OCI-LY3 (cell line): Measurements from ENCODE around the gene BPIFB4.

Experiments
- H2AFZ ChIP-seq: fragments of 200-600, 300-600 bp; shearing (Covaris generic); 2 replicates; pipeline ENCODE4 v1.6.0; 2014; ENCODE audit warnings: antibody characterized with exemption, low read depth, low read length
- H3K27ac ChIP-seq: fragments of 200-600, 300-600 bp; sonication (generic); 2 replicates; pipeline ENCODE4 v1.5.1; 2014; ENCODE audit warnings: mild to moderate bottlenecking, low read length, moderate library complexity, mixed read lengths
- H3K27me3 ChIP-seq: fragments of 200-600, 300-600 bp; sonication (generic); 2 replicates; pipeline ENCODE4 v1.6.1; 2014; ENCODE audit warnings: low read depth, low read length, mixed read lengths
- H3K36me3 ChIP-seq: fragments of 200-600, 300-600 bp; sonication (generic); replicated peaks from 2 replicates; pipeline ENCODE3; 2014; ENCODE audit warnings: low read depth, low read length, mixed read lengths
- H3K4me1 ChIP-seq: fragments of 300-600, 200-600 bp; sonication (generic); 2 replicates; pipeline ENCODE4 v1.6.1; 2014; ENCODE audit warnings: low read length, mixed read lengths
- H3K4me2 ChIP-seq: fragments of 200-600, 300-600 bp; sonication (generic); 2 replicates; pipeline ENCODE4 v1.6.1; 2014; ENCODE audit warnings: low read length, mixed read lengths
- H3K4me3 ChIP-seq: fragments of 300-600, 200-600 bp; sonication (generic); 2 replicates; pipeline ENCODE4 v1.5.1; 2014; ENCODE audit warnings: antibody characterized with exemption, mild to moderate bottlenecking, low read length, moderate library complexity
- H3K79me2 ChIP-seq: fragments of 300-600, 200-600 bp; shearing (Covaris generic); 2 replicates; pipeline ENCODE4 v1.6.1; 2014; ENCODE audit warnings: mild to moderate bottlenecking, low read length, mixed read lengths
- H3K9ac ChIP-seq: fragments of 300-600, 200-600 bp; shearing (Covaris generic); 2 replicates; pipeline ENCODE4 v1.6.0; 2014; ENCODE audit warnings: mild to moderate bottlenecking, low read length, moderate library complexity
- H3K9me3 ChIP-seq: fragments of 200-600, 300-600 bp; shearing (Covaris generic); 2 replicates; pipeline ENCODE4 v1.6.1; 2014; ENCODE audit warnings: low read length, mixed read lengths; ENCODE audit not compliant: insufficient read depth
- H4K20me1 ChIP-seq: fragments of 200-600, 300-600 bp; sonication (generic); 2 replicates; pipeline ENCODE4 v1.6.1; 2016; ENCODE audit warnings: low read length, mixed read lengths; ENCODE audit not compliant: insufficient read depth
- EZH2phosphoT487 ChIP-seq: fragments of 200-600 bp; shearing (Covaris generic); IDR thresholded peaks from 2 replicates; pipeline ENCODE4 v1.6.1; 2018; ENCODE audit warnings: antibody characterized with exemption, mixed run types, low read depth
- TF ChIP-seq, protein P1 (sequence below): fragments of 200-600, 300-600 bp; sonication (generic); IDR thresholded peaks from 2 replicates; pipeline ENCODE4 v1.5.1; 2014; ENCODE audit warnings: antibody characterized with exemption, low read length, low read depth

BPIFB4 gene

DNA sequence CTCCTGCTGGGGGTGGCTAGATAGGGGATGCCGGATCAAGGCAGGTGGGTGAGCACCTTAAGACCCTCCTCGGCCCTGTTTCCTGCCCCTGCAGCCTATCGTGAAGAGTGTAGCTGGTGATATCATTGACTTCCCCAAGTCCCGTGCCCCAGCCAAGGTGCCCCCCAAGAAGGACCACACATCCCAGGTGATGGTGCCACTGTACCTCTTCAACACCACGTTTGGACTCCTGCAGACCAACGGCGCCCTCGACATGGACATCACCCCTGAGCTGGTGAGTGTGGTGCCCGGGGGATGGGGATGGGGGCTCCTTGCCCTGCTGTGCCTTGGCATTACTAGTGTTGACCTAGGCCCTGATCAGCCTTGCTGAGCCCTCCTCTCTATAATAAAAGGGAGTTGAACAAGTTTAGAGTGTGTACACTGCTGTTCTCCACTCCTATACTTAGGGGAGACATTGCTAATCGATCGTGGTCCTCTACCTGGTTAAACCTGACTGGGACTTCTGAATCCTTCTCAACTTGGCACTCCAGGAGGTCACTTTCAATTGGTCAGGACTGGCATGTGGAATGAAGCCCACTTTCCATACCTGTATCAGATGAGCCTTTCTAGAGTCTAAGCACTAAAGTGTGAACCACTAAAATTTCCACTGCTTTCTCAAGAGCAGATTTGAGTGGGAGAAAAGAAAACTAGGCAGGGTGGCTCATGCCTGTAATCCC, 14.7 kb upstream of the BPIFB4 start:
- no peak overlapping the region for H2AFZ ChIP-seq
- H3K9me3 ChIP-seq = no peaks in the 10 kb centered on the region
- no peaks in the 10 kb centered on the region for H3K27me3 ChIP-seq
- no peaks in the 10 kb centered on the region for H3K36me3 ChIP-seq
- H3K79me2 ChIP-seq = no peaks in the 10 kb centered on the region
- TF ChIP-seq, protein P1, sequence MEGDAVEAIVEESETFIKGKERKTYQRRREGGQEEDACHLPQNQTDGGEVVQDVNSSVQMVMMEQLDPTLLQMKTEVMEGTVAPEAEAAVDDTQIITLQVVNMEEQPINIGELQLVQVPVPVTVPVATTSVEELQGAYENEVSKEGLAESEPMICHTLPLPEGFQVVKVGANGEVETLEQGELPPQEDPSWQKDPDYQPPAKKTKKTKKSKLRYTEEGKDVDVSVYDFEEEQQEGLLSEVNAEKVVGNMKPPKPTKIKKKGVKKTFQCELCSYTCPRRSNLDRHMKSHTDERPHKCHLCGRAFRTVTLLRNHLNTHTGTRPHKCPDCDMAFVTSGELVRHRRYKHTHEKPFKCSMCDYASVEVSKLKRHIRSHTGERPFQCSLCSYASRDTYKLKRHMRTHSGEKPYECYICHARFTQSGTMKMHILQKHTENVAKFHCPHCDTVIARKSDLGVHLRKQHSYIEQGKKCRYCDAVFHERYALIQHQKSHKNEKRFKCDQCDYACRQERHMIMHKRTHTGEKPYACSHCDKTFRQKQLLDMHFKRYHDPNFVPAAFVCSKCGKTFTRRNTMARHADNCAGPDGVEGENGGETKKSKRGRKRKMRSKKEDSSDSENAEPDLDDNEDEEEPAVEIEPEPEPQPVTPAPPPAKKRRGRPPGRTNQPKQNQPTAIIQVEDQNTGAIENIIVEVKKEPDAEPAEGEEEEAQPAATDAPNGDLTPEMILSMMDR = no peak
- no peak for TF ChIP-seq EZH2phosphoT487
- H3K4me3 ChIP-seq = no peak overlapping the region
- no peak overlapping the region for H3K4me2 ChIP-seq
- H3K4me1 ChIP-seq = no peaks in the 10 kb centered on the region
- no peak overlapping the region for H3K27ac ChIP-seq
- H4K20me1 ChIP-seq = no peaks in the 10 kb centered on the region
- no peak overlapping the region for H3K9ac ChIP-seq

DNA sequence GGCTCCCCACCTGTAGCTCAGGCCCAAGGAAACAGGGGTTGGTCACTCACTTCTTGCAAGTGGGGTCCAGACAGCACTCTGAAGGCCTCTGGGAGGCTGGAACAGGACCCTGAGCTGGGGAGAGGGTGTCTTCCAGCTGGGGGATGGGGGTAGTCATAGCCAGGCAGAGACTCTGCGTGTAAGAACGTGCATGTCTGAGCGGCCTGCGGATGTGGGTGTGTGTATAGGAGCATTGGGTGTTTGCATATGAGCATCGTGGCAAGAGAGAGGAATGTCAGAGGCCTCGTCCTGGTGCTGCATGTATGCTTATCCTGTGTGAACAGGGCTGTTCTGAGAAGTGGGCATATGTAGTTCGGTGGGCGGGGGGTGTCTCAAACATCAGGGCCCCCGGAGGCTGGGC, 13.7 kb upstream of the BPIFB4 start:
- no peaks in the 10 kb centered on the region for H4K20me1 ChIP-seq
- no peak overlapping the region for H2AFZ ChIP-seq
- no peak overlapping the region for H3K27ac ChIP-seq
- H3K36me3 ChIP-seq = no peaks in the 10 kb centered on the region
- TF ChIP-seq, protein P1 = no peak
- no peak for TF ChIP-seq EZH2phosphoT487
- no peak overlapping the region for H3K4me3 ChIP-seq
- no peak overlapping the region for H3K9ac ChIP-seq
- no peaks in the 10 kb centered on the region for H3K27me3 ChIP-seq
- no peak overlapping the region for H3K4me2 ChIP-seq
- H3K79me2 ChIP-seq = no peaks in the 10 kb centered on the region
- H3K9me3 ChIP-seq = no peaks in the 10 kb centered on the region
- H3K4me1 ChIP-seq = no peaks in the 10 kb centered on the region

DNA sequence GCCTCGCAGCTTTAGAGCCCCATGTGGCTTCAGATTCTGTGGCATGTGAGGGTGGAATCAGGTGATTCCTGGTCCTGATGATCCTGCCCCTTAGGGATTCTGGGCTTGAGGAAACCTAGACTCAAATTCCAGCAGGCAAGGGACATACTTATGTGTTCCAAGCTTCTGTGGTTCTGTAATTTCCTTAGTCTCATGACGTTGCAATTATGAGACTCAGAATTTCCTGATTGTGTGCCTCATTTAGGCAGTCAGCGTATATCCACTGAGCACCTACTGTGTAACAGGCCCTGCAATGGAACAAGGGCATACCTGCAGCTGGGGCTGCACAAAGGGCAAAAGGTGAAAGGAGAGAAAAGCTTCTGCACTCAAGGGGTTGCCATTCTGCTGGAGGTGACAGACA, 11.6 kb upstream of the BPIFB4 start:
- no peak overlapping the region for H3K27ac ChIP-seq
- H3K9ac ChIP-seq = no peak overlapping the region
- H3K9me3 ChIP-seq = no peaks in the 10 kb centered on the region
- H3K4me2 ChIP-seq = no peak overlapping the region
- no peaks in the 10 kb centered on the region for H4K20me1 ChIP-seq
- 0 out of 2 replicates have a peak, but pooled peaks cover 7% of the 10 kb centered on the region for H3K27me3 ChIP-seq
- no peaks in the 10 kb centered on the region for H3K36me3 ChIP-seq
- no peak overlapping the region for H3K4me3 ChIP-seq
- TF ChIP-seq, protein P1 = no peak
- TF ChIP-seq EZH2phosphoT487 = no peak
- no peak overlapping the region for H2AFZ ChIP-seq
- H3K79me2 ChIP-seq = no peaks in the 10 kb centered on the region
- H3K4me1 ChIP-seq = no peaks in the 10 kb centered on the region

DNA sequence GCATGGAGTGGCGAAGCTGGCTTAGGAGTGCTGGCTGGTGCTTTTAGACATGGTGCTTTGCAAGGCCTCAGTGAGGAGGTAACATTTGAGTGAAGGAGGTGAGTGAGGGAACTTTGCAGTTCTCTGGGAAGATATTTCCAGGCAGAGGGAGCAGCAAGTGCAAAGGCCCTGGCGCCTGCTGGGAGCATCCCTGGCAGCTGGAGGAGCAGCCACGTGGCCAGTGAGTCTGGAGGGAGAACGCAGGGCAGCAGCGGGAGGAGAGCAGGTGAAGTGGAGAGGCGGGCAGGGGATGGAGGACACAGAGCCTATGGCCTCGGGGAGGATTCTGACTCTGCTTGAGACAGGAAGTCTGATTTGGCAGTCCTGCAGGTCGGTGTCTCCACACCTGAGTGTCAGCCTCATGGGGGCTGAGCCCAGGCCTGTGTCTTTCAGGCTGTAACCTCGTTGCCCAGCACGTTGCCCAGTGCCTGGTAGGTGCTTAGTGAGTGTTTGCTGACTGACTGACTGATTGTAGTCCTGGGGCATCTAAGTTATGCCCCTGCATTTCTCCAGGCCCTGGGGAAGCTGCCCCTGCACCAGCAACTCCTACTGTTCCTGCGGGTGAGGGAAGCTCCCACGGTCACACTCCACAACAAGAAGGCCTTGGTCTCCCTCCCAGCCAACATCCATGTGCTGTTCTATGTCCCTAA, 11.0 kb upstream of the BPIFB4 start:
- H3K4me2 ChIP-seq = no peak overlapping the region

More for the DNA sequence above, 11.0 kb upstream of the BPIFB4 start:
- no peaks in the 10 kb centered on the region for H3K79me2 ChIP-seq
- no peaks in the 10 kb centered on the region for H4K20me1 ChIP-seq
- no peak overlapping the region for H3K9ac ChIP-seq
- no peaks in the 10 kb centered on the region for H3K9me3 ChIP-seq
- TF ChIP-seq EZH2phosphoT487 = no peak
- TF ChIP-seq, protein P1 = no peak
- H3K27me3 ChIP-seq = peaks cover 13% of the 10 kb centered on the region; the same call in 1 of the 2 replicates
- no peaks in the 10 kb centered on the region for H3K4me1 ChIP-seq
- no peak overlapping the region for H3K27ac ChIP-seq
- no peak overlapping the region for H2AFZ ChIP-seq
- H3K4me3 ChIP-seq = no peak overlapping the region
- no peaks in the 10 kb centered on the region for H3K36me3 ChIP-seq
